Middle frontal gyrus (tissue), 1 donor: Measurements from ENCODE around the gene EI24.

Experiments used
- DNase-seq: peaks from one replicate; pipeline ENCODE4 v3.0.0-alpha.2; 2015; ENCODE audit warnings: low spot score; ENCODE audit errors: extremely low spot score

The EI24 gene

DNA sequence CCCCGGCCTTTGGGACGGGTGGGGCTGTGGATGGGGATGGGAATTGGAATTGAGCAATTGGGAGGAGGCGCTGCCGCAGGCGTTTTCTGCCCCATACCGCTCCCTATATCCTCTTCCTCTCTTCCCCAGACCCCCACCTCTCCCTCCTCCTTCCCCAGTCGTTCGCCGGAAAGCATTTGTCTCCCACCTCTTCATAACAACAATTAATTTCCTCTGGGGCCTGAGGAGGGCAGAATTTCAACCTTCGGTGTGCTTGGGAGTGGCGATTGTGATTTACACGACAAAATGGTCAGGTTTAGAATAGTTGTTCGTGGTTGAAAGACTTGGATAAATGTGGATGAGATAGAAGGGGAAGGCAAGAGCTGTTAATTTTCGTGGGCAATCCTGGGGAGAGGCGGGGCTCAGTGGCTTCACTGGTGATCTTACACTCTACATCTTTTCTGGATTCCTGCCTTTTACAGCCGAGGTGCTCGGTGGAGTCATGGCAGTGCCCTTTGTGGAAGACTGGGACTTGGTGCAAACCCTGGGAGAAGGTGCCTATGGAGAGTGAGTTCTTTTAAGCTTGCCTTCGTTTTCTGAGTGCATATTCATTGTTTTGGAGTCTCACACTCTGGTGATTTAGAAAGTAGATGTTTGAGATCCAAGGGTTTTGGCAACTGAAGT is 57.1 kb downstream of the EI24 start:
- DNase-seq: no peak

DNA sequence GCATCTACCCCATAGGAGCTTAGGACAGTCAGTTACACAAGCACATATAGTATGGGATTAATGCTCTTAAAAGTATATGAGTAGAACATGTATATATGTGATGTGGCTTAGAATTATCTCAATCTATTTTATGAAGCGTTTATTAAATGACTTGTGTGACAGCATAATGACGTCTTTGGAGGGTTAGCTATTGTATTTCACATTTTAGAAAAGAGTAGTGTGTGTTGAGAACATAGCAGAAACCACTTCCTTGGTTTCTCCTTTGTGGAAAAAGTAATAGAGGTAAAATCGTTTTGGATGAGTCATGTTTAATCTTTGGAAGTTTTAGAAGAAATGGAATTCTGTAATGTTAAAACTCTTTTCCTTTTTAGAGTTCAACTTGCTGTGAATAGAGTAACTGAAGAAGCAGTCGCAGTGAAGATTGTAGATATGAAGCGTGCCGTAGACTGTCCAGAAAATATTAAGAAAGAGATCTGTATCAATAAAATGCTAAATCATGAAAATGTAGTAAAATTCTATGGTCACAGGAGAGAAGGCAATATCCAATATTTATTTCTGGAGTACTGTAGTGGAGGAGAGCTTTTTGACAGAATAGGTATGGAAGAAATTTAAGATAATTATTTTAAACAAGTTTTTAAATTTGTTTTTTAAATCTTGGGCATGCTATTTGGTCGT is 58.1 kb downstream of the EI24 start:
- no peak for DNase-seq
